ENCODE measurements around the gene TERC. TPM values are rescaled to one million over a fixed set of nuclear protein-coding genes. Genes with fewer than 3 reads are reported as not detected.

TERC gene
- polyA plus RNA-seq, 2 of the 4 experiments (the other 2 are of a cell fraction) = 0.25 to 2.2 TPM

DNA sequence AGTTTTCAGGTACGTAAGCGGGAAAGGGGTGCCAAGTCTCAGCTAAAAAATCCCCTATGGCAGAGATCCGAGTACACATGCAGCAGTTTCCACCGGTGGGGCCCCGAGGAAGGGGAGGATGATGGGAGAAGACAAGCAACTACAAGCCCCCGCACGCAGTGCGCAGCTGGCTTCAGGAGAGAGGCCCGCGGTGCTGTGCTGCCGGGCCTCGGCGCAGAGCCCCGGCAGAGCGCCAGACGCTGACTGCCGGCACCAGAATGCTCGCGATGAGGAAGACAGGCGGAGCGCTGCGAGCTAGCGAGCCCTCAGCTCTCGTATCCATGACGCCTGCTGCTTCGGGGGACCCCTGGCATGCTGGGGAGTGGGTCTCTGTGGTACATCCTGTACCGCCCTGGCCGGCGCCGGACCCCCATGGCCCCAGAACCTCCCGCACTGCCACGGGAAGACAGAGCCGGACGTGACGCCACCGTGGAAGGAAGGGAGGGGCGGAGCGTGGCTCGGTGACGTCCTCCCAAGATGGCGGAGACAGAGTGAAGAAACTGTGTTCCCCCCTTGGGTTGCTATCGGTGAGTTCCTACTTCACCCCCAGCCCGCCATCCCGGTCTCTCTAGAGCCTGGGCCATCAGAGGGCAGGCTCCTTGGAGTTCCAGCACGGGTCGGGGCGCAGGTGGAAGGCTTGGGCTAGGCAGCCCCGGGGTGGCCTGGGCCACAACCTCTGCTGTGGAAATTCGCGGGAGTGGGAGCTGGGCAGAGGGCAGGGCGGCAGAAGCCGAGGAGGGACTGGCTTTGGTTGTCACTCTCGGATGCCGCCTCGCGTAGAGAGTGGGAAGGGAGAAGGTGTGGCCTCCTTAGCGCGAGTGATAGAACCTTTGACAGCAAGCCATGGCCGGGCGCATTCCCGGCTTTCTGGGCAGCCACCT is 8.3 kb upstream of the TERC start, which contains the start of gene MYNN:
Gene MYNN, plus strand, starts transcription at position 500 of the 920 bp plus-strand sequence. CDS start 900 bp downstream, outside the sequence.
- FAIRE-seq (peak; percentile 72), DNase-seq (ENCODE audit: low read depth in 1 of 2, low spot score in 1 of 2) (peak; percentile 60 to 91), ATAC-seq (peak; percentile 88 to 89)
- peak within 1 kb of the TSS; percentile 76 for H3K4me2 ChIP-seq
- CTCF ChIA-PET = interaction anchor here (2.7 kb wide), 1 partner anchor 10 kb away, joined by 10 read pairs; the partner anchor contains the start of gene TERC
- H3K4me1 ChIP-seq = peaks cover 15% of the 10 kb centered on the region; the same call in 2 of the 3 replicates
- H3K9me3 ChIP-seq = no peaks in the 10 kb centered on the region
- peak within 1 kb of the TSS; percentile 95 to 98 for H3K27ac ChIP-seq
- WGBS (ENCODE audit: missing lambda C conversion rate) = 3% methylated on average over 16 of the region's 61 CpGs
- H3K4me3 ChIP-seq = peak within 1 kb of the TSS; percentile 90
- POLR2A ChIA-PET = interaction anchor here (0.5 to 2.7 kb wide), 10 partner anchors 8 to 1097 kb away, joined by 3 to 18 read pairs (median 5); partner anchors contain the start of genes RPL22L1, SEC62, SKIL and TERC
- TF ChIP-seq SREBF2 (IDR thresholded peaks at IDR 0.05) = no peak
- TF ChIP-seq NR3C1 (IDR thresholded peaks at IDR 0.05) = no peak
- TF ChIP-seq HEYL (CRISPR knock-in tag; IDR thresholded peaks at IDR 0.05) = no peak
- TF ChIP-seq RCOR1 (IDR thresholded peaks at IDR 0.05; ENCODE audit: low read depth, low read length) = no peak
- TF ChIP-seq CHD4 (IDR thresholded peaks at IDR 0.05; ENCODE audit: borderline replicate concordance) = no peak
- no peak for TF ChIP-seq HOXA7 (CRISPR knock-in tag; IDR thresholded peaks at IDR 0.05)
- TF ChIP-seq, protein P1, sequence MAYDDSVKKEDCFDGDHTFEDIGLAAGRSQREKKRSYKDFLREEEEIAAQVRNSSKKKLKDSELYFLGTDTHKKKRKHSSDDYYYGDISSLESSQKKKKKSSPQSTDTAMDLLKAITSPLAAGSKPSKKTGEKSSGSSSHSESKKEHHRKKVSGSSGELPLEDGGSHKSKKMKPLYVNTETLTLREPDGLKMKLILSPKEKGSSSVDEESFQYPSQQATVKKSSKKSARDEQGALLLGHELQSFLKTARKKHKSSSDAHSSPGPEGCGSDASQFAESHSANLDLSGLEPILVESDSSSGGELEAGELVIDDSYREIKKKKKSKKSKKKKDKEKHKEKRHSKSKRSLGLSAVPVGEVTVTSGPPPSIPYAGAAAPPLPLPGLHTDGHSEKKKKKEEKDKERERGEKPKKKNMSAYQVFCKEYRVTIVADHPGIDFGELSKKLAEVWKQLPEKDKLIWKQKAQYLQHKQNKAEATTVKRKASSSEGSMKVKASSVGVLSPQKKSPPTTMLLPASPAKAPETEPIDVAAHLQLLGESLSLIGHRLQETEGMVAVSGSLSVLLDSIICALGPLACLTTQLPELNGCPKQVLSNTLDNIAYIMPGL (CRISPR knock-in tag; IDR thresholded peaks at IDR 0.05; ENCODE audit: borderline replicate concordance) = peak; percentile 56; the same call in 1 of the 2 replicates
- TF ChIP-seq RFX5 (IDR thresholded peaks at IDR 0.05) = no peak
- TF ChIP-seq, protein P2, sequence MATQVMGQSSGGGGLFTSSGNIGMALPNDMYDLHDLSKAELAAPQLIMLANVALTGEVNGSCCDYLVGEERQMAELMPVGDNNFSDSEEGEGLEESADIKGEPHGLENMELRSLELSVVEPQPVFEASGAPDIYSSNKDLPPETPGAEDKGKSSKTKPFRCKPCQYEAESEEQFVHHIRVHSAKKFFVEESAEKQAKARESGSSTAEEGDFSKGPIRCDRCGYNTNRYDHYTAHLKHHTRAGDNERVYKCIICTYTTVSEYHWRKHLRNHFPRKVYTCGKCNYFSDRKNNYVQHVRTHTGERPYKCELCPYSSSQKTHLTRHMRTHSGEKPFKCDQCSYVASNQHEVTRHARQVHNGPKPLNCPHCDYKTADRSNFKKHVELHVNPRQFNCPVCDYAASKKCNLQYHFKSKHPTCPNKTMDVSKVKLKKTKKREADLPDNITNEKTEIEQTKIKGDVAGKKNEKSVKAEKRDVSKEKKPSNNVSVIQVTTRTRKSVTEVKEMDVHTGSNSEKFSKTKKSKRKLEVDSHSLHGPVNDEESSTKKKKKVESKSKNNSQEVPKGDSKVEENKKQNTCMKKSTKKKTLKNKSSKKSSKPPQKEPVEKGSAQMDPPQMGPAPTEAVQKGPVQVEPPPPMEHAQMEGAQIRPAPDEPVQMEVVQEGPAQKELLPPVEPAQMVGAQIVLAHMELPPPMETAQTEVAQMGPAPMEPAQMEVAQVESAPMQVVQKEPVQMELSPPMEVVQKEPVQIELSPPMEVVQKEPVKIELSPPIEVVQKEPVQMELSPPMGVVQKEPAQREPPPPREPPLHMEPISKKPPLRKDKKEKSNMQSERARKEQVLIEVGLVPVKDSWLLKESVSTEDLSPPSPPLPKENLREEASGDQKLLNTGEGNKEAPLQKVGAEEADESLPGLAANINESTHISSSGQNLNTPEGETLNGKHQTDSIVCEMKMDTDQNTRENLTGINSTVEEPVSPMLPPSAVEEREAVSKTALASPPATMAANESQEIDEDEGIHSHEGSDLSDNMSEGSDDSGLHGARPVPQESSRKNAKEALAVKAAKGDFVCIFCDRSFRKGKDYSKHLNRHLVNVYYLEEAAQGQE (IDR thresholded peaks at IDR 0.05) = peak; percentile 45
- TF ChIP-seq RARB (CRISPR knock-in tag; IDR thresholded peaks at IDR 0.05) = no peak
- no peak for TF ChIP-seq ZC3H11A (IDR thresholded peaks at IDR 0.05)
- no peak for TF ChIP-seq FOSB (CRISPR knock-in tag; IDR thresholded peaks at IDR 0.05)
- TF ChIP-seq TFCP2L1 (CRISPR knock-in tag; IDR thresholded peaks at IDR 0.05) = no peak
- TF ChIP-seq, protein P3, sequence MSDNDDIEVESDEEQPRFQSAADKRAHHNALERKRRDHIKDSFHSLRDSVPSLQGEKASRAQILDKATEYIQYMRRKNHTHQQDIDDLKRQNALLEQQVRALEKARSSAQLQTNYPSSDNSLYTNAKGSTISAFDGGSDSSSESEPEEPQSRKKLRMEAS (IDR thresholded peaks at IDR 0.05) = peak; percentile 72
- TF ChIP-seq PHF8 (IDR thresholded peaks at IDR 0.05; ENCODE audit: borderline replicate concordance, low read depth) = peak; percentile 98
- TF ChIP-seq USF2 (IDR thresholded peaks at IDR 0.05) = no peak
- no peak for TF ChIP-seq MAZ (IDR thresholded peaks at IDR 0.05; ENCODE audit: borderline replicate concordance, low read depth, low read length)
- no peak for TF ChIP-seq ATOH8 (CRISPR knock-in tag; IDR thresholded peaks at IDR 0.05; ENCODE audit: low read depth)
- no peak for TF ChIP-seq HOXB5 (CRISPR knock-in tag; IDR thresholded peaks at IDR 0.05)
- TF ChIP-seq HOXB13 (CRISPR knock-in tag; IDR thresholded peaks at IDR 0.05; ENCODE audit: low read depth) = no peak
- TF ChIP-seq, protein P4, sequence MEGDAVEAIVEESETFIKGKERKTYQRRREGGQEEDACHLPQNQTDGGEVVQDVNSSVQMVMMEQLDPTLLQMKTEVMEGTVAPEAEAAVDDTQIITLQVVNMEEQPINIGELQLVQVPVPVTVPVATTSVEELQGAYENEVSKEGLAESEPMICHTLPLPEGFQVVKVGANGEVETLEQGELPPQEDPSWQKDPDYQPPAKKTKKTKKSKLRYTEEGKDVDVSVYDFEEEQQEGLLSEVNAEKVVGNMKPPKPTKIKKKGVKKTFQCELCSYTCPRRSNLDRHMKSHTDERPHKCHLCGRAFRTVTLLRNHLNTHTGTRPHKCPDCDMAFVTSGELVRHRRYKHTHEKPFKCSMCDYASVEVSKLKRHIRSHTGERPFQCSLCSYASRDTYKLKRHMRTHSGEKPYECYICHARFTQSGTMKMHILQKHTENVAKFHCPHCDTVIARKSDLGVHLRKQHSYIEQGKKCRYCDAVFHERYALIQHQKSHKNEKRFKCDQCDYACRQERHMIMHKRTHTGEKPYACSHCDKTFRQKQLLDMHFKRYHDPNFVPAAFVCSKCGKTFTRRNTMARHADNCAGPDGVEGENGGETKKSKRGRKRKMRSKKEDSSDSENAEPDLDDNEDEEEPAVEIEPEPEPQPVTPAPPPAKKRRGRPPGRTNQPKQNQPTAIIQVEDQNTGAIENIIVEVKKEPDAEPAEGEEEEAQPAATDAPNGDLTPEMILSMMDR (IDR thresholded peaks at IDR 0.05) = no peak
- TF ChIP-seq BHLHE40 (IDR thresholded peaks at IDR 0.05; ENCODE audit: low read depth, low read length) = no peak
- TF ChIP-seq POLR2AphosphoS2 (conservative IDR thresholded peaks at IDR 0.05; ENCODE audit: low read length) = no peak
- no peak for TF ChIP-seq RNF2 (IDR thresholded peaks at IDR 0.05; ENCODE audit: borderline replicate concordance, low read depth)
- TF ChIP-seq CEBPB (IDR thresholded peaks at IDR 0.05) = no peak
- peak; percentile 96 for TF ChIP-seq POLR2A (IDR thresholded peaks at IDR 0.05; ENCODE audit: low read length)
- TF ChIP-seq CHD2 (IDR thresholded peaks at IDR 0.05; ENCODE audit: low read length, partially characterized antibody) = no peak
- TF ChIP-seq EP300 (IDR thresholded peaks at IDR 0.05) = 0 out of 5 replicates have a peak, but pooled peaks of 1 of the 2 experiments have one; percentile 12
- TF ChIP-seq MYC (IDR thresholded peaks at IDR 0.05; ENCODE audit: borderline replicate concordance, low read length) = no peak
- TF ChIP-seq ESRRA (IDR thresholded peaks at IDR 0.05; ENCODE audit: borderline replicate concordance, low read length) = no peak

All from A549 (cell line).